PFSK-1 (cell line): ENCODE measurements around the gene AATK.

Experiments used
- FOXP2 ChIP-seq: optimal IDR thresholded peaks from 2 replicates; pipeline ENCODE3; 2011; ENCODE audit warnings: borderline replicate concordance, control low read depth, inconsistent platforms; ENCODE audit not compliant: insufficient read depth; ENCODE audit errors: extremely low read length, extremely low read depth
- POLR2AphosphoS5 ChIP-seq: IDR thresholded peaks from 2 replicates; pipeline ENCODE4 v1.6.1; 2012; ENCODE audit warnings: low read depth, mild to moderate bottlenecking, control low read depth, low read length, moderate library complexity
- REST ChIP-seq, 2 experiments: IDR thresholded peaks; 2 replicates each; pipeline versions ENCODE4 v1.6.1 to v1.8.0; 2011 to 2012; ENCODE audit warnings: low read depth in 2 of 2, low read length in 2 of 2, control low read depth in 1 of 2, inconsistent platforms in 1 of 2, mild to moderate bottlenecking in 1 of 2, moderate library complexity in 1 of 2; ENCODE audit not compliant: insufficient read depth in 1 of 2
- SIN3A ChIP-seq: IDR thresholded peaks from 2 replicates; pipeline ENCODE4 v1.6.1; 2012; ENCODE audit warnings: mild to moderate bottlenecking, low read length, moderate library complexity, borderline replicate concordance; ENCODE audit not compliant: insufficient read depth
- TAF1 ChIP-seq: IDR thresholded peaks from 2 replicates; pipeline ENCODE4 v1.6.1; 2012; ENCODE audit warnings: low read length, control low read depth, borderline replicate concordance; ENCODE audit not compliant: insufficient read depth

DNA sequence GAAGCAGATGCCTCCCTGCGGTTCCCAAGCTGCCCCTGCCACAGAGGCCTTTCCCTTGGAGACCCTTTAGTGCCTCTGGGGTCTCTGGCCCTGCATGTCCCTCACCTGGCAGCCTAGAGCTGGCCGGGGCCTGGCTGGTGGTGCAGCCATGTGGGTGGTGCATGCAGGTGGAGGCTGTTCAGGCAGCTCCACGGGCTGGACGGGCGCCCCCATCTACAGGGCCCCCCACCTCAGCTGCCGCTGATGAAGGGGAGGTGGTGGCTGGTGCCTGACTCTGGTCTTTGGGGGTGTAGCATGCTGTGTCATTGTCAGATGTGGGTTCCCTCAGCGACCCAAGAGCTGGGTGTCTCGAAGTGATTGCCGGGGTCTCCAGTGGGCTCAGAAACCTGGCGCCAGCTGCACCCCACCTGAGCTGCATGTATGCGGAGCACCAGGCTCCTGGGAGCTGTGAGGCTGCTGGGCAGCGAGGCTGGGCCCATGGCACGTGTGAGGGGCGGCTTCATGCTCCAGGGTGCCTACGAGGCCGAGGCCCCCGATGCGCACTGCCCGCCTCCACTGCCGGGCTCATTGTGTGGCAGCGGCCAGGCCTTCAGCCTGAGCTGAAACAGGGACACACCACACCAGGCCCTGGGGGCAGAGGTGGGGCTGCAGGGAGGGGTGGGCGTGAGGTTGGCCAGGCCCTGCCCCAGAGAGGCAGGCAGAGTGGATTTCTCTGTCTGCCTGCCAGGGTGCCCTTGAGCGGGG is 74.1 kb downstream of the AATK start:
- TF ChIP-seq POLR2AphosphoS5 (no peak), TAF1 (no peak), REST (IDR thresholded peaks at IDR 0.05; ENCODE audit: insufficient read depth in 1 of 2, low read depth in 2 of 2, low read length in 2 of 2) (no peak), SIN3A (no peak), FOXP2 (no peak)
